CD4-positive, alpha-beta T cell treated with Interleukin-15 for 1 hour (primary cell): ENCODE results near the gene PRKAR1A.

Experiments used
- DNase-seq: peaks from one replicate; pipeline ENCODE4 v3.0.0-alpha.2; 2020

Gene PRKAR1A

DNA sequence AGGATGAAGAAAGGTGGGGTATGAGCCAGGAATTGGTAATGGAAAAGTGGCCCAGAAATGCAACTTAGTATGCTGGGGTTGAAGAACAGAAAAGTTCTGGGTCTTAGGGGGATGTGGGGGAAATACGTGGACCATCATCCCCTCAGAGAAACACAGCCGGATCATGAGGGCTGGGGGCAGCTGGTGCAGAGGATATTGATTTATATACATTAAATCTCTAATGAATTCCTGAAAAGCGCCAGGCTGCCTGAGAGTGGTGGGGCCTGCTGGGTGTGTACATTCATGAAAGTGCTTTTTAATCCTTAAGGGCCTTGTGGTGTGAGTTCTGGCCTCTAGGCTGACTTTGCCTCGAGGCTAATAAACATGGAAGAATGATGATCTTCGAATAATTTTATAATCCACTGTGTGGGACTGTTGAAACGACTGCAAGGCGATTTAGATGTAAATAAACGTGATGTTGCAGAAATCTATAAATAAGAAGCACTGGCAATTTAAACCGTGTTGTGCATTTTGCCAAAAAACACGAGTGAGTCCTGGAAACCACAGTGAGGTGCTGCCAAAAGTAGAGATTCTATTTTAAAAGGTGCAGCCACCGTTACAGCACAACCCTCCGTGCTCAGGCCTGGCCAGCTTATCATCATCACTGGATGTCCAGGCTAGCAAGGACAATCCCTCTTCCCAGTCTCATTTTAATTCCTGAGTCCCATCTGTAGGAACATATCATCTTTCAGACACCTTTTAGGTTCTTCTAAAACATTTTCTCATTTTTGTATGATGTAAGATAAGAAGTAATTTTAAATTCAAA is 32.1 kb downstream of the PRKAR1A start:
- no peak for DNase-seq

- no peak for DNase-seq
Measured at GRCh38 chr17:68556551-68556950, 44.3 kb downstream of the PRKAR1A start.

GRCh38 chr17:68559316-68559715 is 47.1 kb downstream of the PRKAR1A start:
- DNase-seq, result no peak

GRCh38 chr17:68560966-68561720 is 48.9 kb downstream of the PRKAR1A start:
- no peak for DNase-seq

DNA sequence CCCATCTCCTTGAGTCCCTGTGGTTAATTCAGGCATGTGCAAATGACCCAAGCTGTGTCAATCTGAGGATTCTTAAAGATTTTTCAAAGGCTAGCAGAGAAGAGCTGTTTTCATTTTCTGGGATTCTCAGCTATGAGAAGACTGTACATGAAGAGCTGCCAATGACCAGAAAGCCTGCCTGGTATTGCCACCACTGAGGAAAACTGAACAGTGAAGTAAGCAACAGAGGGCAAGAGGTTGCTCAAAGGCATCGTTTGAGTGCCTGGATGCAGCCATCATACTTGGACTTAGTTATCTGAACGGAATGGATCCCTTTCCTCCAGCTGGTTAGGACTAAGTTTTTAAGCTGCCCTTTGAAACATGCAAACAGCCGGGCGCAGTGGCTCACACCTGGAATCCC is 50.5 kb downstream of the PRKAR1A start:
- DNase-seq, result no peak

DNA sequence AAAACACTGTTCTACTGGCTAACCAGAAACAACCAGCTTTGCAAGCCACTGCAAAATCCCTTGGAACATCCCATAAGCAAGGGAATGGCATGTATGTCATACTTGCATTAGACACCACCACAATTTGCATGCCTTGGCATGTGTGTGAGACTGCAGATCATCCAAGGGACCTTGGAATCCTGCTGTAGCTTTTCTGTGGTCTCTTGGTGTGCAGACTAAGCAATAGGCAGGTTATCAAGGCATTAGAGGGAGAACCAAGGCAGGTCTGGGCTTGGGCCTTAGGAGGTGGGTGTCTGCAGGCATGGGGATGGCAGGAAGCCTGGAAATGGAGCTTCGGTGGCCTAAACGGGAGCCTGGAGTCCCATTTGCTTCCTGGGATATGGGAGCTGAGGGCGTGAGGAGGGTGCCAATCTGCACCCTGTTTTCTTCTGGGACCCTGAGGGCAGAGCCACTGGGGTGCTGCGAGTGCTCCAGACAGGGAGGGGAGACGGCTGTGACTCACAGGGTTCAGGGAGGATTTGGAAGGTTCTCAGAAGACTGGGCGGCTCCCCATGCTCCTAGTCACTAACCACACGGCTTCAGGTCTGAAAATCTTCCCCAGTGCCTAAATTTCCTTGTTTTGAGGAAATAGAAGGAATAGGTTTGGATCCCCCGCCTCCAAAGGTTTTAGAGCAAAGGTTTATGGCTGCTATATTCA is 52.3 kb downstream of the PRKAR1A start:
- no peak for DNase-seq

GRCh38 chr17:68565661-68566441 is 53.6 kb downstream of the PRKAR1A start:
- DNase-seq, result no peak

- DNase-seq, result no peak
Measured at GRCh38 chr17:68566442-68566738, 54.2 kb downstream of the PRKAR1A start.

DNA sequence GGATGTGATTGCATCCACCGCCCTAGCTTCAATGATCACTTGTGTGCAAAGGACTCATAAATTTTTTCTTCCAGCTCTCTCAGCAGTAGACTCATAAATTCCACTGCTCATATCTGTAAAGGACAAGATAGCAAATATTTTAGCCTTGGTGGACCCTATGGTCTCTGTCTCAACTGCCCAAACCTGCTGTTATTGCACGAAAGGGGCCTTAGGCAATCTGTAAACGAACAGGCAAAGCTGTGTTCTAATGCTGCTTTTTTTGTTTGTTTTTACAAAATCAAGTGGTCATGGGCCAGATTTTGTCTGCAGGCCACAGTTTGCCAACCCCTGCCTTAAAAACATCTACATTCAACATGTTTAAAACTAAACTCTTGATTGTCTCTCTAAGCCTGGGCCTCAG is 54.8 kb downstream of the PRKAR1A start:
- no peak for DNase-seq

- DNase-seq, result no peak
Measured at GRCh38 chr17:68567581-68567980, 55.4 kb downstream of the PRKAR1A start.

DNA sequence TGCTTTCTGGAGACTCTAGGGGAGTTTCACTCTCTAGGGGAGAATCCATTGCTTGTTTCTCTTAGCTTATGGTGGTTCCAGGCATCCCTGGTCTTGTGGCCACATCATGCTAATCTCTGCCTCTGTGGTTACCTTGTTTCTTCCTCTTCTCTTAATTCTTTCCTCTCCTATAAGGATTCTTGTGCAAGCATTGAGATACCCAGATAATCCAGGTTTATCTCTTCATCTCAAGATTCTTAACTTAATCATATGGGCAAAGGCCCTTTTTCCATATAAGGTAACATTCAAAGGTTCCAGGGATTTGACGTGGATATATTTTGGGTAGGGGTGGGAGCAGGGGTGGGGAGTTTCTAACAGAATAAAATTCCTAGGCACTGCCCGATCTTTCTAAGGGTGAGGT is 56.4 kb downstream of the PRKAR1A start:
- DNase-seq, result no peak

DNA sequence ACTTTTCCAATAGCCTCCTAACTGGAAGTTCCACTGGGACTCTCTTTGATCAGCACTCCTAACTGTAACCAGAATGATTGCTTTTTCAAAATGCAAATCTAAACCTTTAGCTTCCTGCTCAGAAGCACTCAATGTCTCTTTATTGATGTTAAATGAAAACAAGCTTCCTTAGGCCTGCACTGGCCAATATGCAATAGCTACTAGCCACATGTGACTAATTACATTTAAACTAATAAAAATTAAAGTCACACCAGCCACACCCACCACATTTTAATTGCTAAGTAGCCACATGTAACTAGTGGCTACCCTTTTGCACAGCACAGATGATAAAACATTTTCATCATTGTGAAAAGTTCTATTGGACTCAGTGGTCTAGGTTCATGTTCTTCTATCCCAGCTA is 57.1 kb downstream of the PRKAR1A start:
- DNase-seq, result no peak

DNA sequence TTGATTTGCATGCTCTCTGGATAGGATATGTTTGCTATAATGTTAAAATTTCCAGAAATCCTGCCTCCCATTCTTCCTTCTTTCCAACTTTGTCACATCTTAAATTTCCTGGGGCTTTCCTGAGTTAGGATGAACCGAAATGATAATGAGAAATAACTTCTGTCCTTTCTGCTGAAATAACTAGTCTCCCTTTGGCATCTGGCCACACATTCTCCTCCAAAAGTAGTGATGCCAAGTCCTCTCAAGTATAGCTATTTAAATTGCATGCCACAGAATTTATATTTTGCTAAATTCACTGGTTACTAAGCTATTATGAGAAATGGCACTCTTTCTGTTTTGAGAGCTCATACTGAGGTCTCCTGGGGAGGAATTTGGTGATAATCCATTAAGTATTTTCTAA is 58.3 kb downstream of the PRKAR1A start:
- no peak for DNase-seq

- DNase-seq, result no peak
Measured at GRCh38 chr17:68572138-68572842, 60.1 kb downstream of the PRKAR1A start.

DNA sequence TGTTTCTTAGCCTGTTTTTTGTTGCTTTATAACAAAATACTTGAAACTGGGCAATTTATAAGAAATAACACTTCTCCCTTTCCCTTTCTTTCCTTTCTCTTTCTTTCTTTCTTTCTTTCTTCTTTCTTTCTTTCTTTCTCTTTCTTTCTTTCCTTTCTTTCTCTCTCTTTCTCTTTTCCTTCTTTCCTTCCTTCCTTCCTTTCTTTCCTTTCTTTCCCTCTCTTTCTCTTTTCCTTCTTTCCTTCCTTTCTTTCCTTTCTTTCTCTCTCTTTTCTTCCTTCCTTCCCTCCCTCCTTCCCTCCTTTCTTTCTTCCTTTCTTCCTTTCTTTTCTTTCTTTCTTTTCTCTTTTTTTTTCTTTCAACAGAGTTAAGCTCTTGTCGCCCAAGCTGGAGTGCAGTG is 61.1 kb downstream of the PRKAR1A start:
- DNase-seq, result no peak

DNA sequence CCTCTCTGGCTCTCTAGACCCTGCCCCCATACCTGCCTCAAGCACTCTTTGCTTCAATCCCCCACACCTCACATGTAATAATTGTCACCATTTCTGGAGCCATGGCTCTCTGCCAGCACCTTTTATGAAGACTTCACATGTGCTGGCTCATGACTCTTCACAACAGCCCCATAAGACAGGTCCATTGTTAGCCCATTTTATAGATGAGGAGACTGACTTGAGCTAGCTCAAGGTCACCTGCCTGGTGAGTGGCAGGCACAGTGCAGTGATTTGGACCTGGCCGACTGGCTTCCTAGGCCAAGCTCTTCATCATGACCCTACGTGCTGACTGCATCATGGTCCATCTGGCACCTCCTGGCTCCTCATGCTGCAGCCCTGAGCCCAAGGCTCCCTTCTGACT is 63.9 kb downstream of the PRKAR1A start:
- no peak for DNase-seq

GRCh38 chr17:68576811-68577496 is 64.7 kb downstream of the PRKAR1A start:
- DNase-seq, result no peak

- no peak for DNase-seq
Measured at GRCh38 chr17:68577497-68577821, 65.2 kb downstream of the PRKAR1A start.

DNA sequence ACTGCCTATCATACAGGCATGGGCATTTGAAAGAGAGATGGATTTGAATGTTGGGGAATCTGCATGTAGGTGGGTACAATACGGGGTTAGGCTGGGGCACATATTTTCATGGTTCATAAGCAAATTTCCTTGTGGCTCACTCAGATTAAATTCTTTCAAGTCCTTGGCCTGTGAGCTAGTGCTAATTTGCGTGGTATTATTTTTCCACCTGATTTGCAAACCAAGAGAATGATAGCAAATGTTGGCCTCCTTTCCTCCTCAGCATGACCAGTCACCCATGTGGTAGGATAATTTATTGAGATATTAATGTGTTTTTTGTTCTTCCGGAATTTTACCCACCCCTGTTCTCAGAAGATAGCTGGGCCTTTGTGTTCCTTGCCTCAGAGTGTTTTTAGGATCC is 66.0 kb downstream of the PRKAR1A start:
- no peak for DNase-seq

DNA sequence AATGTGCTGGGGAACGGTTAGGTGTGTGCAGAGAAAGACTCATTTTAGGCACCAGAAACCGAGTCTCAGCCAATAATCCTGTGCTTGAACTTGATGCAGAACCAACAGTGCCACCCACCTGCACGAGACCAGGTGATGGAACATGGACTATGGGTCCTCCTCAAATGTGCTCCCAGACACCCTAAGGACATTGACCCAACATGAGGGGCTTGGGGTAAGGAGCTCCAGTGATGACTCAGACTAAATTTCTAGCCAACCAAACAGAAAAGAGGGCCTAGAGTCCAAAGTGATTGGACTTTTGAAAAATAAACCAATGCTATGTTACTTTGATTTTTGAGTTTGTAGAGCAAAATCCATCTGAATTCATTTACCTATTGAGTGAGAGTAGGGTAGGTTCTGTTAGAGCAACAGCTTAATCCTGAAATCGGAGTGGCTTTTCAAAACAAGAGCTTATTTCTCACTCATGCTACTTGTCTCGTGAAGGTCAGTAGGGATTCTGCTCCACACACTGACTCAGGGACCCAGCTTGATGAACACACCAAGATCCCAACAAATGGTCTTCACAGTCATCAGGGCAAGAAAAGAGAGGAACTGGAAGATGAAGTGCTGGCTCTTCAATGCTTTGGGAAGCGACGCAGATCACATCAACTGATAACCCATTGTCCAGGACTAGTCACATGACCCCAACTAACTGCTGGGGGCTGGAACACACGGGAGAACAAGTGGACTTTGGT is 67.1 kb downstream of the PRKAR1A start:
- no peak for DNase-seq

DNA sequence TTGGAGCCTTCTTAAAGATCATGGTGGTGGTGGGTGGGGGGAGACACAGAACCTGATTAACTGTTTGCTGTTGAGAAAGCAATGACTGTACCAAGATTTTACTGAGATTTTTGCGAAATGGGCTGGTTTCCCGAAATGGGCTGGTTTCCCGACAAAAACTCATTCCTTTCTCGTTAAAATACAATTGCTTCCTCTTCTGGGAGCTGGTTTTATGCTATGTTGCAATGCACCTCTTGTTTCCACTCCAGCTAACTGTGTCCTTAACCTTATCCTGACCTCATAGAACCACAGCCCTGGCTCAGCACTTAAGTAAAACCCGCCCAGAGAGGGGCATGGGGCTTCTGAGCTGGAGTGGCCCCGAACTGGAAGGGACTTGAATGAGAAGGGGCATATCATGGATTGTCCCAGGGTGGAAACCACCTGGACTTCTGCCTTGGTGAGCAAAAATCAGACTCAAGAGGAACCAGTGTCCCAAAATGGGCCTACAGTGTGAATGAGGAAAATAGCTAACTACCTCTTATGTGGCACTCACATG is 68.1 kb downstream of the PRKAR1A start:
- no peak for DNase-seq
